Kidney (tissue), 14 donors: Measurements from ENCODE around the gene SRP54. TPM values are rescaled to one million over a fixed set of nuclear protein-coding genes. Genes with fewer than 3 reads are reported as not detected.

Experiments used
- DNase-seq, 5 donors: peaks; one replicate each; pipeline ENCODE4 v3.0.0-alpha.2; 2013 to 2020
- FAIRE-seq: peaks from 2 replicates; lab custom pipeline; 2012; peaks lifted over from hg19 to GRCh38; lab: Jason Lieb, UNC
- H3K27ac ChIP-seq, 2 donors: one replicate each; pipeline ENCODE4 v1.7.0; 2013; ENCODE audit warnings: low read depth in 2 of 2, low read length in 2 of 2, inconsistent platforms in 1 of 2
- H3K27me3 ChIP-seq: one replicate; pipeline ENCODE4 v1.7.1; 2013; ENCODE audit warnings: low read length, inconsistent platforms; ENCODE audit not compliant: control insufficient read depth, insufficient read depth
- H3K36me3 ChIP-seq, 3 donors: one replicate each; pipeline versions ENCODE4 v1.7.0 to v1.7.1; 2013; ENCODE audit warnings: low read length in 3 of 3, control low read depth in 1 of 3, inconsistent platforms in 1 of 3; ENCODE audit not compliant: insufficient read depth in 3 of 3, control insufficient read depth in 2 of 3
- H3K4me1 ChIP-seq, 3 donors: one replicate each; pipeline versions ENCODE4 v1.7.0 to v1.7.1; 2013; ENCODE audit warnings: low read length in 3 of 3, inconsistent platforms in 1 of 3, low read depth in 1 of 3; ENCODE audit not compliant: control insufficient read depth in 2 of 3, insufficient read depth in 2 of 3
- H3K4me3 ChIP-seq, 3 donors: one replicate each; pipeline versions ENCODE4 v1.7.0 to v1.8.1; 2013; ENCODE audit warnings: low read length in 3 of 3, control low read depth in 1 of 3, inconsistent platforms in 1 of 3
- H3K9ac ChIP-seq, 3 donors: one replicate each; pipeline versions ENCODE4 v1.7.0 to v1.7.1; 2013; ENCODE audit warnings: low read length in 3 of 3, control low read depth in 1 of 3, inconsistent platforms in 1 of 3
- H3K9me3 ChIP-seq, 3 donors: one replicate each; pipeline versions ENCODE4 v1.7.0 to v1.7.1; 2013; ENCODE audit warnings: low read length in 3 of 3, control low read depth in 1 of 3, inconsistent platforms in 1 of 3; ENCODE audit not compliant: control insufficient read depth in 2 of 3, insufficient read depth in 1 of 3
- intact Hi-C: fragments of 100-400 bp; cut with DNase I; formaldehyde crosslinking; loops from one replicate; pipeline ENCODE4 v1.11.1; 2022
- polyA plus RNA-seq: library from polyadenylated mRNA; stranded (reverse); fragments of 350-450 nt; fragmentation: Illumina TruSeq; extraction: RNeasy Lipid Tissue Mini Kit (QIAGEN cat#74804); gene quantifications from one replicate; pipeline ENCODE4 v1.2.3, GENCODE V29; 2014; ENCODE audit warnings: low read depth, low replicate concordance; ENCODE audit not compliant: insufficient read depth
- total RNA-seq: library from RNA; stranded (reverse); fragmentation: NEBNext Ultra II Directional; extraction: Animal tissue kit (Norgen Biotek cat#: 25700); gene quantifications from one replicate; pipeline ENCODE4 v1.2.1, GENCODE V29; 2021
- TF ChIP-seq, protein P1 (sequence below): IDR thresholded peaks from 3 replicates; pipeline ENCODE4 v1.5.1; 2012; ENCODE audit warnings: mild to moderate bottlenecking, moderate library complexity, borderline replicate concordance; ENCODE audit not compliant: insufficient read depth; ENCODE audit errors: extremely low read depth
- donor health status: control.
- donor health status: control.
- donor health status: control.
- donor health status: control.
- donor health status: control.
- donor health status: DM: yes; HTN: yes; CAD: no.
- donor health status: Normal renal cell carcinoma (clear cell type).

Gene SRP54
- total and polyA plus RNA-seq, 2 donors from 2014 or later, result 37.3 to 54.3 TPM

- peaks cover 4 to 18% (median 6%) of the 10 kb centered on the region in 3 donors for H3K4me1 ChIP-seq
- no peaks in the 10 kb centered on the region for H3K36me3 ChIP-seq
- DNase-seq (no peak), FAIRE-seq (no peak)
- H3K27ac ChIP-seq, result peak overlapping the region in 1 of 2 donors; percentile 1
- peak overlapping the region; percentile 92 to 99 (median 96) for H3K4me3 ChIP-seq
- no peaks in the 10 kb centered on the region for H3K27me3 ChIP-seq
- no peaks in the 10 kb centered on the region for H3K9me3 ChIP-seq
- intact Hi-C loops, result no loop called here
- TF ChIP-seq, protein P1, sequence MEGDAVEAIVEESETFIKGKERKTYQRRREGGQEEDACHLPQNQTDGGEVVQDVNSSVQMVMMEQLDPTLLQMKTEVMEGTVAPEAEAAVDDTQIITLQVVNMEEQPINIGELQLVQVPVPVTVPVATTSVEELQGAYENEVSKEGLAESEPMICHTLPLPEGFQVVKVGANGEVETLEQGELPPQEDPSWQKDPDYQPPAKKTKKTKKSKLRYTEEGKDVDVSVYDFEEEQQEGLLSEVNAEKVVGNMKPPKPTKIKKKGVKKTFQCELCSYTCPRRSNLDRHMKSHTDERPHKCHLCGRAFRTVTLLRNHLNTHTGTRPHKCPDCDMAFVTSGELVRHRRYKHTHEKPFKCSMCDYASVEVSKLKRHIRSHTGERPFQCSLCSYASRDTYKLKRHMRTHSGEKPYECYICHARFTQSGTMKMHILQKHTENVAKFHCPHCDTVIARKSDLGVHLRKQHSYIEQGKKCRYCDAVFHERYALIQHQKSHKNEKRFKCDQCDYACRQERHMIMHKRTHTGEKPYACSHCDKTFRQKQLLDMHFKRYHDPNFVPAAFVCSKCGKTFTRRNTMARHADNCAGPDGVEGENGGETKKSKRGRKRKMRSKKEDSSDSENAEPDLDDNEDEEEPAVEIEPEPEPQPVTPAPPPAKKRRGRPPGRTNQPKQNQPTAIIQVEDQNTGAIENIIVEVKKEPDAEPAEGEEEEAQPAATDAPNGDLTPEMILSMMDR, result no peak
- peak overlapping the region in 1 of 3 donors; percentile 98 for H3K9ac ChIP-seq
Measured at GRCh38 chr14:34980337-34980900, 2.4 kb upstream of the SRP54 start.

- Histone ChIP-seq H3K27ac (peak overlapping the region; percentile 99 to 100), H3K27me3 (no peaks in the 10 kb centered on the region), H3K4me3 (peak overlapping the region; percentile 92 to 99 (median 96)), H3K9ac (peak overlapping the region; percentile 94 to 98 (median 97)), H3K36me3 (no peaks in the 10 kb centered on the region), H3K4me1 (peaks cover 4 to 18% (median 6%) of the 10 kb centered on the region in 3 donors), H3K9me3 (no peaks in the 10 kb centered on the region)
- DNase-seq (peak in 4 of 5 donors; percentile 54 to 76 (median 64)), FAIRE-seq (no peak)
- TF ChIP-seq, protein P1, result no peak
- intact Hi-C loops, result no loop called here
Measured at GRCh38 chr14:34981743-34982420, 910 bp upstream of the SRP54 start.

DNA sequence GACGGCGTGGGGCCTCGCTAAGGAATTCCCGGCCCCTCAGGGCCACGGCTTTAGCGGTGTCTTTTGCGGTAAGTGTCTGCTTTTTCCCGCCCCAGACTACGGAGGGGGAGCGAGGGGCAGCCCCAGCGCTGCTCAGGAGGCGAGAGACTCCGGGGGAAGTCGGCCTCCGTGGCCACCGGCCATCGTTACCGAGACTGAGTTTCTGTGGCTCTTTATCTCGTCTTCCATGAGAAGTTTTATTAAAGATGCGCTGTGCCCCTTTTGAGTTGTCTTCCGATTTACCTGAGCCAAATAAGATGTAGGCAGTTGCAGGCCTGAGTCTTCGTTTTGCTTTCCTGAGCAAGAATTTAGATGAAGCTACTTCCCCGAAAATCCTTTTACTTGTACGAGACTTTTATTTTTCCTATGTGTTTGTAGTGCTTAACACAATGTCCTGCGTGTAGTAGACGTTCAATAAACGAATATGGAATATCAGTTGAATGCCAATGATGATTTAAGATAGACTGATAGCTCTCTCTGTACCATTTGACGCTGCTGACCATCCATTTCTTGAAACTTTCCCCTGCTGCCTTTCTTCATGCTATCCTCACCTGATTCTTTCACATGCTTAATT, 462 bp downstream of the SRP54 start:
- H3K9ac ChIP-seq, result peak overlapping the region; percentile 88 to 98 (median 97)
- peaks cover 4 to 18% (median 6%) of the 10 kb centered on the region in 3 donors for H3K4me1 ChIP-seq
- H3K4me3 ChIP-seq, result peak overlapping the region; percentile 92 to 99 (median 96)
- intact Hi-C loops, result no loop called here
- H3K9me3 ChIP-seq, result no peaks in the 10 kb centered on the region
- FAIRE-seq, result no peak
- no peaks in the 10 kb centered on the region for H3K27me3 ChIP-seq
- no peak for DNase-seq
- no peaks in the 10 kb centered on the region for H3K36me3 ChIP-seq
- peak overlapping the region; percentile 99 to 100 for H3K27ac ChIP-seq
- TF ChIP-seq, protein P1, result no peak
